GM12892 (cell line): ENCODE measurements around the gene OAF.

ENCODE experiments used
- POLR2A ChIP-seq: IDR thresholded peaks from 2 replicates; pipeline ENCODE4 v1.6.1; 2011; ENCODE audit warnings: low read depth, low read length, control low read depth
- POLR2AphosphoS5 ChIP-seq: IDR thresholded peaks from 2 replicates; pipeline ENCODE4 v1.6.1; 2011; ENCODE audit warnings: low read depth, low read length, control low read depth
- TAF1 ChIP-seq: IDR thresholded peaks from 2 replicates; pipeline ENCODE4 v1.6.1; 2011; ENCODE audit warnings: low read depth, mild to moderate bottlenecking, control low read depth, low read length, borderline replicate concordance

DNA sequence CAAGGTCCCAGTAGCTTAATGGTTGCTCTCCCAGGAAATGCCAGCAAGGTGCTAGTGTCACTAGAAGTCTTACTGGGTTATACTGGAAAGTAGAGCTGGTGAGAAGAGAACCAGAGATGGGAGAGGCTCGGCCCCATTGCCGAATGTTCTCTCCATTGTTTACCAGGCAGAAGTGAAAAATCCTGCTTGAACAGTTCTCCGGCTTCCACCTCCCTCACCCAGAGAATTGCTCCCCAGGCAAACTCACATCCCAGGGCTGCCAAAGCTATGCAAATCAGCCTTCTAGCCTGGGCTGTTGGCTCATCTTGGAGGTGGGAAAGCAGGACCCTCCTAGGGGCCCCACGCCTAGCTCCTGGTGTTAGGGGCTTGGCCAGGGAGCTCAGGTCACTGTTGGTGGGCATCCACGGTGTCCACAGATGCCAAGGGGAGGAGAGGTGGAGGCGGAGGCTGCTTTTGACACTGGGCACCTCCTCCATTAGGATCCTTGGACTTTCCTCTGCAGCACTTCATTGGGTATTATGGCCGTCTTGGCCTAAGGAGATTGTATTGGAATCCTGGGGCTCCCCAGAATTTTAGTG is 49.2 kb downstream of the OAF start:
- TF ChIP-seq POLR2AphosphoS5 (no peak), POLR2A (no peak), TAF1 (no peak)
